ENCODE measurements around the gene PCSK6.

DNA sequence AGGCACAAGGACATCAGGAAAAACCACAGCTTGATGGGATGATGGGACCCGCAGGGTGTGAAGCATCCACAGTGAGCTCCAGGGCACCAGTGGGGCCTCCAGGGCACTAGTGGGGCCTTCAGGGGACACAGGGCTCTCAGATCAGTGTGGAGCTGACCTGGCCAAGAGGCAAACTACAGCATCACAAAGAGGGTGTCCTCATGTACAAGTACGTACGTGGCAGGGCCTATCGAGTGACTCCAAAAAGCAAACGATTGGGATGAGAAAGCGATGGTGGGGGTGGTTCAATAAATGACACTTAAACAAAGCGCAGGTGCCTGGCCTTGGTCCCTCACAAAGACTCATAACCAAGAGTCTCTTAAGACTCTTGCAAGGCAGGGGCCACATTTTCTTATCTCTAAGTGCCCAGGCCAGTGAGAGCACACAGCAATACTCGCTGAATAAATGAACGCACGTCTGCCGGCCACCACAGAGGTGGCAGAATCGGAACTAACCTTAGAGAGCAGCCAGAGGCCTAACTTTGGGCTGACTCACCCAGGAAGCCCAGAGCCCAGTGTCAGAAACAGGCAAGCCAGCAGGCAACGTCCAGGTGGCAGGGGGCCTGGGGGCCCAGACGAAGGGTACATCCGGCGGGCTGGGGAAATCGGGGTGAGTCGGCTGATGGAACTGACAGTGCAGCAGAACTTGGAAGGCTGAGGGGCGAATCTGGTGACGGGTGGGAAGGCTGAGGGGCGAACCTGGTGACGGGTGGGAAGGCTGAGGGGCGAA is 8.7 kb downstream of the PCSK6 start:
- TF ChIP-seq, protein P1, sequence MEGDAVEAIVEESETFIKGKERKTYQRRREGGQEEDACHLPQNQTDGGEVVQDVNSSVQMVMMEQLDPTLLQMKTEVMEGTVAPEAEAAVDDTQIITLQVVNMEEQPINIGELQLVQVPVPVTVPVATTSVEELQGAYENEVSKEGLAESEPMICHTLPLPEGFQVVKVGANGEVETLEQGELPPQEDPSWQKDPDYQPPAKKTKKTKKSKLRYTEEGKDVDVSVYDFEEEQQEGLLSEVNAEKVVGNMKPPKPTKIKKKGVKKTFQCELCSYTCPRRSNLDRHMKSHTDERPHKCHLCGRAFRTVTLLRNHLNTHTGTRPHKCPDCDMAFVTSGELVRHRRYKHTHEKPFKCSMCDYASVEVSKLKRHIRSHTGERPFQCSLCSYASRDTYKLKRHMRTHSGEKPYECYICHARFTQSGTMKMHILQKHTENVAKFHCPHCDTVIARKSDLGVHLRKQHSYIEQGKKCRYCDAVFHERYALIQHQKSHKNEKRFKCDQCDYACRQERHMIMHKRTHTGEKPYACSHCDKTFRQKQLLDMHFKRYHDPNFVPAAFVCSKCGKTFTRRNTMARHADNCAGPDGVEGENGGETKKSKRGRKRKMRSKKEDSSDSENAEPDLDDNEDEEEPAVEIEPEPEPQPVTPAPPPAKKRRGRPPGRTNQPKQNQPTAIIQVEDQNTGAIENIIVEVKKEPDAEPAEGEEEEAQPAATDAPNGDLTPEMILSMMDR (IDR thresholded peaks at IDR 0.05), result no peak
- TF ChIP-seq POLR2A (IDR thresholded peaks at IDR 0.05) (no peak), POLR2AphosphoS5 (IDR thresholded peaks at IDR 0.05) (no peak), EP300 (IDR thresholded peaks at IDR 0.05) (no peak)

All from sigmoid colon (tissue), 4 donors.